Spleen (tissue), 11 donors: Measurements from ENCODE around the gene CASQ2. TPM values are rescaled to one million over a fixed set of nuclear protein-coding genes. Genes with fewer than 3 reads are reported as not detected.

Experiments
- DNase-seq: peaks from one replicate; pipeline ENCODE4 v3.0.0-alpha.2; 2020
- H3K27ac ChIP-seq, 8 donors: fragments of 200-600 bp; sonication (generic) in 7 of 8; 1 replicate in 4 of 8; 2 replicates in 4 of 8; pipeline versions ENCODE4 v1.5.0 to v1.8.0; 2016 to 2021; ENCODE audit warnings: inconsistent platforms in 4 of 8, mild to moderate bottlenecking in 4 of 8, moderate library complexity in 1 of 8
- H3K27me3 ChIP-seq, 7 donors: fragments of 200-600 bp; sonication (generic) in 6 of 7; replicated peaks in 1 of 7; 1 replicate in 4 of 7; 2 replicates in 3 of 7; pipeline versions ENCODE4 v1.5.0 to v1.8.0; 2016 to 2021; ENCODE audit warnings: inconsistent platforms in 3 of 7, mild to moderate bottlenecking in 1 of 7
- H3K36me3 ChIP-seq, 6 donors: fragments of 200-600 bp; sonication (generic) in 5 of 6; 1 replicate in 4 of 6; 2 replicates in 2 of 6; pipeline versions ENCODE4 v1.5.0 to v1.8.0; 2016 to 2021; ENCODE audit warnings: inconsistent platforms in 2 of 6
- H3K4me1 ChIP-seq, 6 donors: fragments of 200-600 bp; sonication (generic) in 5 of 6; 1 replicate in 3 of 6; 2 replicates in 3 of 6; pipeline versions ENCODE4 v1.5.0 to v1.8.0; 2016 to 2021; ENCODE audit warnings: inconsistent platforms in 3 of 6
- H3K4me3 ChIP-seq, 8 donors: fragments of 200-600 bp; sonication (generic) in 7 of 8; 1 replicate in 4 of 8; 2 replicates in 4 of 8; pipeline versions ENCODE4 v1.5.0 to v1.8.0; 2016 to 2021; ENCODE audit warnings: inconsistent platforms in 4 of 8, mild to moderate bottlenecking in 4 of 8, moderate library complexity in 2 of 8
- H3K9me3 ChIP-seq, 8 donors: fragments of 200-600 bp; sonication (generic) in 7 of 8; 1 replicate in 4 of 8; 2 replicates in 4 of 8; pipeline versions ENCODE4 v1.5.0 to v1.8.0; 2016 to 2021; ENCODE audit warnings: inconsistent platforms in 4 of 8
- CTCF ChIP-seq, 11 experiments: fragments of 200-600 bp in 7 of 11; fragments of 450-650 bp in 4 of 11; sonication (generic) in 4 of 11; IDR thresholded peaks in 8 of 11; conservative IDR thresholded peaks in 3 of 11; 1 replicate in 7 of 11; 2 replicates in 4 of 11; pipeline versions ENCODE4 v1.4.0 to v1.8.0; 2016 to 2021; ENCODE audit warnings: antibody characterized with exemption in 11 of 11, inconsistent platforms in 4 of 11, mild to moderate bottlenecking in 1 of 11
- POLR2A ChIP-seq, 3 donors: fragments of 450-650 bp; IDR thresholded peaks; one replicate each; pipeline ENCODE4 v1.5.1; 2017; ENCODE audit warnings: antibody characterized with exemption in 3 of 3, mild to moderate bottlenecking in 1 of 3
- POLR2AphosphoS5 ChIP-seq, 3 donors: sonication (generic); formaldehyde crosslinking; IDR thresholded peaks; one replicate each; pipeline ENCODE4 v1.5.1; 2017; ENCODE audit warnings: antibody characterized with exemption in 3 of 3
- whole genome bisulfite sequencing, 5 donors: extraction: QIAGEN DNeasy Blood & Tissue Kit in 3 of 5; methylation state at CpG; one replicate each; pipeline versions ENCODE4 v1.1.5 to v1.1.7; 2013 to 2018; 5-methylcytosine and 5-hydroxymethylcytosine counted together
- intact Hi-C: fragments of 100-400 bp; cut with DNase I; formaldehyde crosslinking; loops from one replicate; pipeline ENCODE4 v1.15.0; 2023; ENCODE audit warnings: low total_unique reads
- polyA plus RNA-seq, 3 donors: library from polyadenylated mRNA; stranded (reverse); fragments of 200-250 nt; gene quantifications; one replicate each; pipeline ENCODE4 v1.2.1, GENCODE V29; 2013
- total RNA-seq, 7 donors: library from RNA; depleted of rRNA in 3 of 7; stranded (reverse); fragments of >200 nt in 3 of 7; fragmentation: NEBNext Ultra II Directional in 4 of 7; extraction: Animal tissue kit (Norgen Biotek cat#: 25700) in 4 of 7; gene quantifications; one replicate each; pipeline versions ENCODE4 v1.1.0 to v1.2.1, GENCODE V29; 2016 to 2021
- donor health status: healthy with polysubstance abuse.
- donor health status: DM: no; HTN: no; CAD: no; lungs with moderate emphysema.
- donor health status: DM: no; HTN: no; CAD: no.
- donor health status: Bipolar disorder and iron deficiency.
- donor health status: healthy.
- donor health status: DM: no; HTN: no; CAD: no.
- donor health status: DM: yes; HTN: yes; CAD: no.

CASQ2 gene
- total and polyA plus RNA-seq, 10 donors = 0.24 to 0.93 (median 0.51) TPM

DNA sequence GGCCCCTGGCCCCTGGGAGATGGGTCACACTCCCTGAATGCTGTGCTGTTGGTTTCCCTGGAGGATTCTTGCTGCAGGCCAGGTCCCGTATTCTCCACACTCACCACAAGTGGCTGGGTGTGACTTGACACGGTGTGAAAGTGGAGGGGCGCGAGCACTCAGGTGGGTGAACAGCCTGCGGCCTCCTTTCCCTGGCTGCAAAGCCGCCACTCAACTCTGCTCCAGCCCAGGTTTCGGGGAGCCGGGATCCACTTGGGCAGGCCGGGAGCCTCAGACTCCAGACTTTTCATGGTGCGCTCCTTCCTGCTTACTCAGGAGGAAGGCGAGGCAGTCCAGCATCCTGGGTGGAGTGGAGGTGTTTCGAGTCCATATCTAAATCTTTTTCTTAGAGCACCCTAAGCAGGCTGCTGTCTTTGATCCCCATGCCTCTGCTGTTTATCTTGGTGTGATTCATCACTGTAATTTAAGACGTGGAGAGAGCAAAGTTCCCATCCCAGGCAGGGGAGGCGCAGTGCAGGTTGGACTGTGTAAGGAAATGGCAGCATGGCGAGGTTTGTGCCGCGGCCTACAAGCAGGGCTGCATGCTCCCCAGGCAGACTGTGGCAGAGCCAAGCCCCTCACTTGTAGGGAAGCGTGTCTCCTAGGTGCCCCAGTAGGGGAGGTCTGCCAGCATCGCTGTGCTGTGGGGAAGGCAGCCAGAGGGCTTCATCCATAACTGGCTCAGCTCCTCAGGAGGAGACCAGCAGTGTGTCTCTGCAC is 97.2 kb downstream of the CASQ2 start:
- no peak for DNase-seq
- intact Hi-C loops = no loop called here
- Histone ChIP-seq H3K4me1 (no peaks in the 10 kb centered on the region), H3K9me3 (no peaks in the 10 kb centered on the region), H3K27me3 (no peaks in the 10 kb centered on the region), H3K4me3 (no peak overlapping the region), H3K36me3 (peaks cover 0 to 16% (median 0%) of the 10 kb centered on the region in 6 donors), H3K27ac (no peak overlapping the region)
- TF ChIP-seq POLR2AphosphoS5 (IDR thresholded peaks at IDR 0.05) (no peak), CTCF (IDR thresholded peaks at IDR 0.05 in 8 of 11, conservative IDR thresholded peaks at IDR 0.05 in 3 of 11) (no peak), POLR2A (IDR thresholded peaks at IDR 0.05) (no peak)
- WGBS, 5 donors = 79 to 97% (median 84%) methylated on average over 14 to 19 of the region's 19 CpGs

GRCh38 chr1:115670476-115671175 is 97.9 kb downstream of the CASQ2 start:
- DNase-seq = no peak
- no peak overlapping the region for H3K4me3 ChIP-seq
- 48 to 71% (median 60%) methylated on average over 11 to 14 of the region's 14 CpGs for WGBS, 5 donors
- H3K9me3 ChIP-seq = no peaks in the 10 kb centered on the region
- intact Hi-C loops = no loop called here
- H3K4me1 ChIP-seq = no peaks in the 10 kb centered on the region
- H3K27me3 ChIP-seq = no peaks in the 10 kb centered on the region
- peaks cover 0 to 22% (median 0%) of the 10 kb centered on the region in 6 donors for H3K36me3 ChIP-seq
- no peak for TF ChIP-seq POLR2A (IDR thresholded peaks at IDR 0.05)
- TF ChIP-seq POLR2AphosphoS5 (IDR thresholded peaks at IDR 0.05) = no peak
- TF ChIP-seq CTCF (IDR thresholded peaks at IDR 0.05 in 8 of 11, conservative IDR thresholded peaks at IDR 0.05 in 3 of 11) = no peak
- H3K27ac ChIP-seq = no peak overlapping the region

GRCh38 chr1:115669886-115670285 is 98.6 kb downstream of the CASQ2 start:
- WGBS, 5 donors = 69 to 100% (median 94%) methylated on average over 1 of the region's 1 CpG
- H3K4me1 ChIP-seq = no peaks in the 10 kb centered on the region
- TF ChIP-seq POLR2A (IDR thresholded peaks at IDR 0.05) = no peak
- no peak for TF ChIP-seq CTCF (IDR thresholded peaks at IDR 0.05 in 8 of 11, conservative IDR thresholded peaks at IDR 0.05 in 3 of 11)
- no peak for TF ChIP-seq POLR2AphosphoS5 (IDR thresholded peaks at IDR 0.05)
- DNase-seq = no peak
- H3K27ac ChIP-seq = no peak overlapping the region
- intact Hi-C loops = no loop called here
- H3K4me3 ChIP-seq = no peak overlapping the region
- H3K36me3 ChIP-seq = peaks cover 0 to 30% (median 0%) of the 10 kb centered on the region in 6 donors
- no peaks in the 10 kb centered on the region for H3K9me3 ChIP-seq
- H3K27me3 ChIP-seq = no peaks in the 10 kb centered on the region

DNA sequence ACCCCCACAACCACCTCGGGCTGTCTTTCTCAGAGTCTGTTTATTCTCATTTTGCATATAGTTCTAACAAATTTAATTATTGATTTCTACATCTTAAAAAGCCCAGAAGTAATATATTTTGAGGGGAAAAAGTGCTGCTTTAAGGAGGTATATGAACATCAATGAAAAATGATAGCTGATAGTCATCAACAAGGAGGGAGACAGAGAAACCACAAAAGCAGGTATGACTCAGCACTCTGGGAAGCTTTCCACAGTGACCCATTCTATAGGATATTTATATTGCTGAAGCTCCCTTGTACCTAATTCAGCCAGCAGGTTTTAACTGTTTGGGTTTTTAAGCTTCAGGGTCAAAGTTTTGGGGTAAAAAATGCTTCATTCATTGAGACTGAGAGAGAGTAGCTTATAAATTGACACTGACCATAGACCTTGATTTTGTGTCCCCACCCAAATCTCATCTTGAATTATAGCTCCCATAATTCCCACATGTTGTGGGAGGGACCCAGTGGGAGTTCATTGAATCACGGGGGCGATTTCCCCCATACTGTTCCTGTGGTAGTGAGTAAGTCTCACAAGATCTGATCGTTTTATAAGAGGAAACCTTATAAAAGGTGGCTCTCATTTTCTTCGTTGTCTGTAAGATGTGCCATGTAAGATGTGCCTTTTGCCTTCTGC is 99.4 kb downstream of the CASQ2 start:
- no peak for TF ChIP-seq POLR2A (IDR thresholded peaks at IDR 0.05)
- Histone ChIP-seq H3K27ac (no peak overlapping the region), H3K27me3 (no peaks in the 10 kb centered on the region), H3K4me3 (no peak overlapping the region), H3K36me3 (peaks cover 0 to 34% (median 1%) of the 10 kb centered on the region in 6 donors), H3K4me1 (no peaks in the 10 kb centered on the region), H3K9me3 (no peaks in the 10 kb centered on the region)
- DNase-seq = no peak
- WGBS, 5 donors = 89 to 97% (median 92%) methylated on average over 5 of the region's 5 CpGs
- intact Hi-C loops = no loop called here
